HL-60/S4 treated with phorbol 12-myristate 13-acetate at 8.2 ng/mL for 4 days and 3 days (cell line): ENCODE measurements around the gene FRK.

Experiments
- in situ Hi-C: fragments of 300-500 bp; cut with MboI; formaldehyde crosslinking; loops from 2 replicates; pipeline ENCODE4 v1.15.0; 2022; ENCODE audit warnings: low sequenced_read_pairs

FRK gene

DNA sequence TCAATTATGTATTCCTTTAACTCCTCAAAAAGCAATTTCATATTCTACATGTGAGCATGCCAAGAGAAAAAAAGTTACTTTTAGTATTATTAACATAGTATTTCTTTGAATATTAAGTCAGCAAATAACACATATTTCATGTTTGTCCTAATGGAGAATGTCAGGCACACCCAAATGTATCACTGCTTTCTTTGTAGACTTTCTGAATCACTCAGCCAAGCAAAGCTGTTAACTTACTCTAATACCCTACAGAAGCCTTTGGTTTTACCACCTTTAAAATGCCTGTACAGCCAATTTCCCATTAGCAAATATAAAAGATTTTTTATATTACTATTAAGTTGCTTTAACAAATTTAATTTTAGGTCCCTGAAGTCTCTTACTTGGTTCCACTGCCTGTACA lies 23.8 kb downstream of the FRK start:
- in situ Hi-C loops = no loop called here

DNA sequence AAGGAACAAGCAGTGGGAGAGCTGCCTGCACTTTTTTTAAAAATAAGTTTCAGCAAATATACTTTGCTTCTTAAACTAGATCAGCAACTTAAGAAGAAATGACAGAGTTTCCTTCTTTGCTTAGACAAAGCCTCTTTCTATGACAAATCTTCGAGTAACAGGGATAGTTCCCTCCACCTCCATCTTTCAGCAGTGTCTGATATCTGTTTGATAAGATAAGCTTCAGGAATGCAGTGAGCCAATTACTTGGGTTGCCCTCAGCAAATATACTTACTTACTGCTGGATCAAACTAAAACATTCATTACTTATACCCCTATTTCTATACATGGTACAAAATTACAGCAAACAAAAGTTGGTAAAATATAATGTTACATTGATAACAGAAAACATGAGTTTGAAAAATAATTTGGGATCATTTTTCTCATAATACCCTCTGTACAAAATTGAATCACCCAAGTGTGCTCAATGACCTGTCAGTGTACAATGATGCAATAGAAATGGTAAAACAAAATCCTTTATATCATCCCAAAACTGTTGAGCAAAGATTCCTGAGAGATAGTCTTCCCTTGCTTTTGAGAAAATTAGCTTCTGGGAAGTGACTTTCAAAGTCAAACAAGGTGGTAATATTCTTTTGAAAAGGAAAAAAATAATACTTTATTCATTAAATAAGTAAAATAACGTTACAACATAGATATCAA lies 24.5 kb downstream of the FRK start:
- in situ Hi-C loops = no loop called here

DNA sequence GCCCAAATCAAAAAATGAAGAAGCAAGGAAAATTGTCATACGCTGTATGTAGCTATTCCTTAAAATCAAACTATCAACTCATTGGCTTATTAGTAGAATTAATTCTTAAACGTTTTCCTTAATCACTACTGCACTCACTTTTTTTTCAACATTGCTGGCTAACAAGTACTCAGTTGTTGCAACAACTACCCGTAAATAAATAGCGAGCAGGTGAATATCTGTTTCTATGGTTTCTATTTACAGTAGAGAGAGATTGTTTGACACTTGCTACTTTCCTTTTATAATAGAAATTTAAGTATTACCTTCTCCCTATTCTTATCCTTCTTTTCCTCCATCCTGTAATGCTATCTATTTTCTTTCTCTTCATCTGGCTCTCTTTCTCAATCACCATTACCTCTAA lies 25.1 kb downstream of the FRK start:
- in situ Hi-C loops = no loop called here

DNA sequence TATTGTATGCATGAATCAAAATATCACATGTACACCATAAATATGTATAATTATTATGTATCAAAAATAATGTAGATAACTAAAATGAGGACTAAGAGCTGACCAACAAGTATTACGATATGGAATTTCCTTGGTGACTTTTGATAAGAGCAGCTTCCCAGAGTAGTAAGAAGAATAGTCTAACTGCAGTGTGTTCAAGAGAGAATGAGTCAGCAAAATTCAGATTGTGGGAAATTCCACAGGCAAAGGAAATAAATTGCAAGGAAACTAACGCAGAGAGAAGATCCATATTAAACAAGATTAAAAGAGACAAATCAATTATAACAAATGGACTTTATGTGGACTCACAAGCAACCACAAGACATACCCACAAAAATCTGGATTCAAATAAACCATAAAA lies 26.4 kb downstream of the FRK start:
- in situ Hi-C loops = no loop called here

DNA sequence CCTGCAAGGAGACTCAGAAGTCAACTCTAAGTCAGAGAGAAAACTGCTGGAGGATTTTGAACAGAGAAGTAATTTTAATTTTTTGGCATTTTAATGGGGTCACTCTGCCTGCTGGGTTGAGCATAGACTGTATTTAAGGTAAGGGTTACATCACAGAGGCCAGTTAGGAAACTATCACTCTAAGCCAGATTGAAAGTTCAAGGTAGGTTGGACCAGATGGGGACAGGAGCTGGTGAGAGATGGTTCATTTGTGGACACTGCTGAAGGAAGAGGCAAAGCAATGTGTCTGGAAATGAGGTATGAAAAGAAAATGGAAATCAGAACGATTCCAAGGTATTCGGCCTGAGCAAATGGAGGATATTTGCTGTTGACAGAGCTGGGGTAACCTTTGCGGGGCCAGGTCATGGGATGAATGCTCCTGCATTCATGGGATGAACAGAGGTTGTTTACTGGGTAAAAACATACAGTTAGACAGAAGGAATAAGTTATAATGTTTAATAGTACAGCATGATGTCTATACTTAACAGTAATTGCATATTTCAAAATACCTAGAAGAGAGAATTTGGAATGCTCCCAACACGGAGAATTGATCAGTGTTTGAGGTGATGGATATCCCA lies 26.9 kb downstream of the FRK start:
- in situ Hi-C loops = no loop called here

DNA sequence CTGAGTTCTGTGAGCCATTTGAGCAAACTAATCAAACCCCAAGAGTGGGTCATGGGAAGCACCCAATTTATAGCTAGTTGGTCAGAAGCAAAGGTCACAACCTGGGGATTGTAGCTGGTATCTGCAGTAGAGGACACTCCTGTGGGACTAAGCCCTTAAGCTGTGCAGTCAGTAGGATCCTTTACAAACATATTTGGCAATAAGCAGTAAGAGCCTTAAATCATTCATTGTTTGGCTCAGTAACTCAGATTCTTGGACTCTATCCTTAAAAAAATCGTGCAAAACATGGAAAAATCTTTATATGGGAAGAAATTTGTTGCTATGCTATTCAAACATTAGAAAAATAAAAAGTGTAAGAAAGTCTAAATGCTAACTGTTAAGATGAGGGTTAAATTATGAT lies 29.9 kb downstream of the FRK start:
- in situ Hi-C loops = no loop called here

DNA sequence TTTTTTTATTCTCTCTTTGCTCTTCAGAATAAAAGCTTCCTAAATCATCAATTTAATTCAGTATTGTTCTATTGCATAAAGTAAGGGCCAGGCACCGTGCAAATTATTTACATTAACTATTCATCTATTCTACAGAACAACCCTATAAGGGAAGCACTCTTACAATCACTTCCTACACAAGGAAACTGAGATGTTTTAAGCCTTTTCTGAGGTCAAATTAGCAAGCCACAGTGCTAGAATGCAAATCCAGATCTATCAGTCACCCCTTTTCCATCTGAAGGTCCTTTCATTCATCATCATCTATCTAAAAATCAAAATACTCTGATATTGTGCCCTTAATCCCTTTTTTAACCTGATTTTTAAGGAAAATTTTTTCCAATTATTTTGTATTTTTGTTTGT lies 31.2 kb downstream of the FRK start:
- in situ Hi-C loops = no loop called here

DNA sequence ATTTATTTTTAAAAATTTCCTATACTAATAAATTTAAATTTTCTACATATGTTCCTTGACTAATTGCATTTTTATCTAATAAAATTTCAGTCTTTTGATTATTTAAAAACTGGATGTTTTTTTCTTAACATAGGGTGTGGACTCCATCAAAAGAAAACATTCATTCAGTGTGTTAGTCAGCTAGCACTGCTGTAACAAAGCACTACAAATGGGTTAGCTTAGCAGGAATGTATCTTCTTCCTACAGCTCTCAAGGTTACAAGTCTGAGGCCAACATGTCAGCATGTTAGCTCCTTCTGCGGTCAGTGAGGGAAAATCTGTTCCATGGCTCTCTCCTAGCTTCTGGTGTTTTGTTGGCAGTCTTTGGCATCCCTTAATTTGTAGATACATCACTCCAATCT lies 32.5 kb downstream of the FRK start:
- in situ Hi-C loops = no loop called here

DNA sequence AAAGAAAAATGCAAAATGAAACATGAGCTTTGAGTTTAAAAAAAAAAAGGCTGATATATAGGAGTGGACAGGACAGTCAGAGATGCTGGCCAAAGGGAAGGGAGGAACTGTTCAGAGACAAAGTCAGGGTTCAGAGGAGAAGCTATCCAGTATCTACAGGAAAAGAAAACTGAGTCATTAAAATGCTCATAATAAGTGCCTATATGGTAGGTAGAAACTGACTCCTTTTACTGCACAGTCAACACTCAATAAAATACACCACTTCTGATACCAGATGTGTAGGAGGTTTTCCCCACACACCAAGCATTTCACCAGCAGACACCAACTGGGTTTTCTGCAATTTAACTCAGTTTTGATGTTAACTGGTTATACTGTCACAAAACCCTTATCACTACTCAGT lies 32.9 kb downstream of the FRK start:
- in situ Hi-C loops = no loop called here

DNA sequence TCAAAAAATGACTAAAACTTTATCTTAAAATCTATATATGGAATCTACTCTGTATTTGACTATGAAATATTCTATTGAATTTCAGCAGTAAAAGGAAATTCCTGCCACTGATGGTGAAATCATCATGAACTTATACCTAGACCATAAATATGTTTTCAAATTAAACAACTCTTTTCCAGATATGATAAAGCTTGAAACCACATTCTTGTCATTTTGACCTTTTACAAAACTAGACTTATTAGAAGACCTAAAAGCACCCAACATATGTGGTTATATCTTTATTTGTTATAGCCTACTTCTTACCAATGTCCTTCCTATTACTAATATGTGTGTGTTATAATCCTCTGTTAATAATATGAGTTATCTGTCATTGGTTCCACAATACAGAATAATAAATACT lies 35.3 kb downstream of the FRK start:
- in situ Hi-C loops = no loop called here

DNA sequence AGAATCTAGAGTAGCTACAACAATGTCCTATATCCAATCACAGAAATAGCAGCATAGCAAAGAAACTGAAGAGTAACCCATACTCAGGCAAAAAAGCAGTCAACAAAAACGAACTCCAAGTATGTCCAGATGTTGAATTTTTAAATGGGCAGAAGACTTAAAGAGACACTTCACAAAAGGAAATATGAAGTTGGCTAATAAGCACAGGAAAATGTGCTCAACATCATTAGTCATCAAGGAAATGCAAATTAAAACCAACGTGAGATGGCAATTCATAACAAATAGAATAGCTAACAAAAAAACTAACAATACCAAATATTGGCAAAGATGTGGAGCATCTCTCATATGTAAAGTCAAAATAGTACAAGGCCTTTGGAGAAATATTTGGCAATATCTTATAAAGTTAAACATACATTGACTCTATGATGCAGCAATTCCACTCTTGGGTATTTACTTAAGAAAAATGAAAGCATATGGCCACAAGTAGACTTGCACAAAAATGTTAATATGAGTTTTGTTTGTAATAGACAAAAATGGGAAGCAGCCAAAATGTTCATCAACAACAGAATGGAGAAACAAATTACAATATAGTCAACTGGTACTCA lies 37.7 kb downstream of the FRK start:
- in situ Hi-C loops = no loop called here

DNA sequence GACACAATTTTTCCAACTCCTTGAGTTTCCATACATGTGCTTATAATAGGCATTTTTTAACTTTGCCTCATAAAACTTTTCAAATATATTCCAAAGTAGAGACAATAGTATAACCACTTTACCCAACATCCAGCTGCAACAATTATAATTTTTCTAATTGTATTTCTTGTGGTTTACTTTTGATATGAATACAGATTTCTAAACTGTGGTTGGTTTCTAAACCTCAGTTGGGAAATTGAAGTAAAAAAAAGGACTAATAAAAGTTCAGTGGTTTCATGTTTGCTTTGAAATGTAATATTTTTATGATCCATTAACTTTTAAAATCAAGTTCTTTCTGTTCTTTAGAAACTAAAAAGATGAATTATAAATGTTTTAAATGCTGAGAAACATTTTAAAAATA lies 40.0 kb downstream of the FRK start:
- in situ Hi-C loops = no loop called here

DNA sequence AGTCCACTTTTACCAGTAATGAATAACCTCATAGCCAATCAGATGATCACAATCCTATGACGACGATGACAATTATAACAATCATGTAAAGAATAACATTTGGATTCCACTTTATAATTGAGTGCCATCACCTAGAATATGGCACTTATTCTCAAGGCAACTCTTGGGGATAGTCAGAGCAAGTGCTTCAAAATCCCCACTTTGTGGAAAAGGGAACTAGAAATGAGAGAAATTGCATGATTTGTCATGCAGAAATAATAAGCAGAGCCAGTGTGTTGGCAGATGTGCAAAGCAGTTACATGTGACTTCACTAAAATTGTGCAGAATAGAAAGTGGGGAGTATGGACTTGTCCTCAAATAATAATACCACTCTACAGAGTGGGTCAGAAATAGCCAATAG lies 41.3 kb downstream of the FRK start:
- in situ Hi-C loops = no loop called here

DNA sequence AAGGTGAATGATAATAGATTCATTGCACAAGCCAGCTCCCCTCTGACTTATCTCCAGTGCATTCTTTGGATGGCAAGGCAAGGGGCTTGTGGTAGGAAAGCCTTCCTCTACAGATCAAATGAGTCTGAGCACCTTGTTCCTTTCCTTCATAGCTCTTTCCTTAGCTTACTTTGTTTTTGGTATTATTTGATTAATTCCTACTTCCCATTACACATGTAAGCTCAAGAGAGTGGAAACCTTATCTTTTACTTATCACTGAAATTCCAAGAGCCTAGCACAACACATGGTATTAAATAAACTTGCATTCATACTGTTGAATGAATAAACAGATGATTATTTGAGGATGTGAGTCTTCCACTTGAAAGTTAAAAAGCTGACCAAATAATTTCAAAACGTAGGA lies 41.7 kb downstream of the FRK start:
- in situ Hi-C loops = no loop called here

DNA sequence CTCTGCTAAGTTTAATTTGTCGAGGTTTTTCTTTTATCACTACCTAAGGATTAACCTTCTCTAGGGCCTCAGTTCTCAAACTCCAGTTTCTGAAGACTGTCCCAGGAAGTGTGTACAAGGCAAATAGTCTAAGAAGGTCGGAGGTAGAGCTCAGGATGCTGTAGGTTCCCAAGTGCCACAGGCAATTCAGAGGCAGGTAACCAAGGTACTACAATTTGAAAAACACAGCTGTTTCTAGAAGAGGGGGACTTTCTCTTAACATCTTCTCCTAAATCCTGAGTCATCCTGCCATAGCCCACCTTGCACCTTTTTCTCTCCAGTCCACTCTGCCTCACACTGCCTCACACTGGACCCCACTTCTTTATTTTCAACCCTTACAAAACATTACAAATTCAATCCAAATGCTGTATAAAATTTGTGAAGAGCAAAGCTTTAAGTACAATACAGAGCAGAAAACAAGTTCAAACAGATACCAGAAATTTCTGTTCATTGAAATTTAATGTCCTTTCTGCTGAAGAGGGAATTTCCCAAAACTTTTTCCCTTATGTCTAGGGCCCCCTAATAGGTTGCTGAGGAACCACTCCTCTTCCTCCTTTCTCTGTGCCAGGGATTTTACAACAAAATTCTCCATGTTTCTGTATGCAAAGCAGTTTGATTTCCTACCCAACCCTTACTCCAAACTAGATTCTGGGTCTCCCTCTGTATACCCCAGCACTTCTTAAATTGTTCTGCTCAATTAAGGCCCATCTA lies 43.0 kb downstream of the FRK start:
- in situ Hi-C loops = no loop called here

DNA sequence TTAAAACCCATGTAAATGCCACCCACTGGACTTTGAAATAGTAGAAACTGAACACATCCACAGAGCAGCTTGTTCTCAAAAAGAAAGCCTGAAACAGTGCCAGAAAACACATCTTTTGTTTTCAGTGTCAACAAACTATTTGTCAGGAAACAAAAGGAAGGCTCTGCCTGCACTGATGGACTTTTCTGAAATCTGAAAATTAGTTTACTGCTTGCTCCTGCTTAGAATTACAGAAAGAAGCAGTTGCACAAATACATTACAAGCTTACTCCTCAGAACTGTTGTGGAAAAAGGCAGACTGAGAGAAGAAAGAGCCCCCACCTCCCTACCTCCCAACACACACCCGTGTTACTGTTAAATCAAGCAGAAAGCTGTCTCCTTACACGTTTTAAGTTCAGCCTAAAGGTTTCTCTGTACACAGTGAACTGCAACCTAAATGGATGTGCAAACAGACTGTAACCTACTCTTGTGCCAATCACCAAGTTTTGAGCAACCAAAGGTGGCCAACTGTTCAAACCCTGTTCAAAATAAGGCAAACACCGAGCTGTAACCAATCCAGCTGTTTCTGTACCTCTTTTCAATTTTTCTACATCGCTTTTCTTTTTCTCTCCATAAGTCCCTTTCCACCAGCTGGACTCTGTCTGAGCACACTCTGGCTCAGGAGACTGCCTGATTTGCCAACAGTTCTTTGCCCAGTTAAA lies 43.7 kb downstream of the FRK start:
- in situ Hi-C loops = no loop called here

DNA sequence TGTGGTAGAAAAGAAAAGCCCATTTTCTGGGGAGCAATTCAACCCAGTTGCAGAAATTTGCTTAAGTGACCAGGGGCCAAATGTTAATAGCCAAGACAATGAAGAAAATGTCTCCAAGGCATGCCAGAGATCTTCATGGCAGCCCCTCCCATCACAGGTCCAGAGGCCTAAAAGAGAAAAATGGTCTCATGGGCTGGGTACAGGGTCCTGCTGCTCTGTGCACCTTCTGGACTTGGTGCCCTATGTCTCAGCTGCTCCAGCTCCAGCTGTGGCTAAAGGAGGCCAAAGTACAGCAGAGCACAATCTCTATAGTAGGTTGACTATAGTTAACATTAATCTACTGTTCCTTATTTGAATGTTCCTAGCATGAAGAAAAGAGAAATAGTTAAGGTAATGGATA lies 44.7 kb downstream of the FRK start:
- in situ Hi-C loops = no loop called here

DNA sequence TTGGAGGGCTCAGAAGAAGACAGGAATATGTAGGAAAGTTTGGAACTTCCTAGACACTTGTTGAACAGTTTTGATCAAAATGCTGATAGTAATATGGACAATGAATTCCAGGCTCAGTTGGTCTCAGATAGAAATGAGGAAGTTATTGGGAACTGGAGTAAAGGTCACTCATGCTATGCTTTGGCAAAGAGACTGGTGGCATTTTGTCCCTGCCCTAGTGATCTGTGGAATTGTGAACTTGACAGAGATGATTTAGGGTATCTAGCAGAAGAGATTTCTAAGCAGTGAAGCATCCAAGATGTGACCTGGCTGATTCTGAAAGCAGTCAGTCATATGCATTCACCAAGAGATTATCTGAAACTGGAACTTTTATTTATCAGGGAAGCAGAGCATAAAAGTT lies 45.1 kb downstream of the FRK start:
- in situ Hi-C loops = no loop called here

DNA sequence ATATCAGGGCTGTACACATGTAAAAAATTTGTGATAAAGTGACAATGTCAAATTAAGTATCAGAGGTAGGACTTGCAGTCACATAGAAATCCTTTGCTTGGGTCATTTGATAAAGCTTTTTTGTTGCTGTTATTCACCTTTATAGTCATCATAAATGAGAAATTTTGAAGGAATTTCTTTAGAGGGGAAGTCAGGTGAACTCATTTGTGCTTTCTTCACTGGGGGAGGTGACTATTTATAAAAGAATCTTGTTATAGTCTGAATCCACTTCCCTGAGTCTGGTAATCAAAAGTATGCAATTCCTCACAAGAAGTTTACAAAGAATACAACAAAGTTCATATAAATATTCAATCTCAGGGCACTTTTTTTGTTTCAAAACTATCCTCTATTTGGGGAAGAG lies 47.7 kb downstream of the FRK start:
- in situ Hi-C loops = no loop called here

DNA sequence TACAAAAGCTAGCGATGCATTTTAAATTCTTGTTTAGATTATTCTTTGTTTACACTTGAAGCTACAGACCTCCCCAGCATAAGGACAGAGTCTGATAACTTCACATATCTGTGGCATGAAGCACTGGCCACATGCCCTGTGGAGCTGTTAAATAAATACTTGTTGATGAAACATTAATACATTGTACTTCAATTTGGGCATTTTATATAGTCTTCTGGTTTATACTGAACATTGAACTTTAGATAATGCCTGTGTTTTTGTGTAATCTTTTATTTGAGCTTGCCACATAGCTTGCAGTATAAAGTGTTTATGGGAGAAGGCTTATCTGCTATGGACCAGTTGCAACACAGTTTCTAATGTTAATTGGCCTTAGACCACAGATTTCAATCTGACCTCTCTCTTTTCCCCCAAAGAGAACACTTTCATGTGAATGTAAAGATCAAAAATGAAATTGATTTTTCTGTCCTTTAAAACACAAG lies 48.2 kb downstream of the FRK start:
- in situ Hi-C loops = no loop called here

DNA sequence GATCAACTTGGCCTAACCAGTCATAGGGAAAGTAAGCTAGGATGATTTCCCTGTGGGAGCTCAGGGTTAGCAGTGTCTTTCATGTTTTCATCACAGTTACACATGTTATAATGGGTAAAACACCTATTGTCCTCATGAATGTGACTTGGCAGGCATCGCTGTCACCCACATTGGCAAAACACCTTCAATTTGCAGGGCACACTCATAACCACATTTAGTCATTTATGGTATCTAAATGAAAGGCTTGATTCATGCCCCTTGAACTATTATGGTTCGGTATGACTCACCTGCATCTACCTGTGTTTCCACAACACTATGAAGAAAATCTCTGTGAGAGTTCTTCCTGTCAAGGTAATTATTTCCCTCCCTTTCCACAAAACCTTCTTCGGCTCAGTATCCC lies 49.2 kb downstream of the FRK start:
- in situ Hi-C loops = no loop called here
